ENCODE measurements around the gene MED27. TPM values are rescaled to one million over a fixed set of nuclear protein-coding genes. Genes with fewer than 3 reads are reported as not detected.

MED27 gene, protein sequence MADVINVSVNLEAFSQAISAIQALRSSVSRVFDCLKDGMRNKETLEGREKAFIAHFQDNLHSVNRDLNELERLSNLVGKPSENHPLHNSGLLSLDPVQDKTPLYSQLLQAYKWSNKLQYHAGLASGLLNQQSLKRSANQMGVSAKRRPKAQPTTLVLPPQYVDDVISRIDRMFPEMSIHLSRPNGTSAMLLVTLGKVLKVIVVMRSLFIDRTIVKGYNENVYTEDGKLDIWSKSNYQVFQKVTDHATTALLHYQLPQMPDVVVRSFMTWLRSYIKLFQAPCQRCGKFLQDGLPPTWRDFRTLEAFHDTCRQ
- total RNA-seq (2014; rRNA removed), result 22.7 and 38.4 TPM in 2 replicates
- percentile 76 among the genes with signal in this experiment for Bru-seq, nascent RNA
- BruChase-seq, experiment 1, labeled RNA remaining after a 6-hour chase, result percentile 63 among the genes with signal in this experiment
- percentile 69 among the genes with signal in this experiment for BruChase-seq, experiment 2, labeled RNA remaining after a 2-hour chase
- long read RNA-seq, transcript MED27-201 (8 exons, 1,431 nt), result major isoform, 18 of 30 reads
- long read RNA-seq, partial matches to known transcripts, result 3 of 30 reads
- long read RNA-seq, other reads (novel, unspliced or antisense), result 9 of 30 reads

DNA sequence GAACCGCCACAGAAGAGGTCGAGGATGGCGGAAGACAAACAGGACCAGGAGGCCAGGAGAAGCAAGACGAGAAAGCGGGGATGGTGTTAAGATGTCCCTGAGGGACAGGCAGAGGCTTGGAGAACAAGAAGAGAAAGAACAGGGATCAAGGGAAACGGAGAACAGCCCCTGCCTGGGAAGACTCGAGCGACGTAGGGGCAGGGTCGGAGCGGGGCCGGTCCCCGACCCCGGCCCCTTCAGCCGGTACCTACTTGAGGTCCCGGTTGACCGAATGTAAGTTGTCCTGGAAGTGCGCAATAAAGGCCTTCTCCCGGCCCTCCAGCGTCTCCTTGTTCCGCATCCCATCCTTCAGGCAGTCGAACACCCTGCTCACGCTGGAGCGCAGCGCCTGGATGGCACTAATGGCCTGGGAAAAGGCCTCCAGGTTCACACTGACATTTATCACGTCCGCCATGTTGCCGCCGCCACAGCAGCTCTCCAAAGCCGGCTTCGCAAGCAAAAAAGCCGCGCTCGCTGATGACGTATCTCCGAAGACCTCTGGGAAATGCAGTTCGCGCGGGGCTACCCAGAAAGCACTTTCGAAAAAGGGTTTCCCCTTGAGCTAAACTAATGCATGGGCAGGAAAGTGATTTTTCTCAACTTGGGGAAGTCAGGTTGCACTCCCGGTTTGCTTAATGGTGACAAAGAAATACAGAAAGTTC is at the start of gene MED27:
MED27 (minus strand) TSS at position 477 of the 701 bp plus-strand sequence; CDS start at position 454, 23 bp downstream.
- H3K4me2 ChIP-seq (ENCODE audit: low read length), result peak within 1 kb of the TSS; percentile 88
- H3K4me3 ChIP-seq (ENCODE audit: low read length), result peak within 1 kb of the TSS; percentile 98
- peak; percentile 90 for DNase-seq
- peaks cover 50% of the 10 kb centered on the region for H3K79me2 ChIP-seq (ENCODE audit: low read length)
- ChIA-PET CTCF (no interaction called here), POLR2A (ENCODE audit: unreplicated experiment) (interaction anchor here (0.6 kb wide), 1 partner anchor 137 kb away, joined by 3 read pairs; no protein-coding TSS in a partner anchor)
- H3K4me1 ChIP-seq (ENCODE audit: insufficient read depth, low read length), result peaks cover 26% of the 10 kb centered on the region
- H3K9me3 ChIP-seq (ENCODE audit: low read length), result no peaks in the 10 kb centered on the region
- H3K9ac ChIP-seq (ENCODE audit: low read length), result peak within 1 kb of the TSS; percentile 89
- no peaks in the 10 kb centered on the region for H3K9me2 ChIP-seq (replicated peaks; ENCODE audit: low read length)
- TF ChIP-seq, protein P1, sequence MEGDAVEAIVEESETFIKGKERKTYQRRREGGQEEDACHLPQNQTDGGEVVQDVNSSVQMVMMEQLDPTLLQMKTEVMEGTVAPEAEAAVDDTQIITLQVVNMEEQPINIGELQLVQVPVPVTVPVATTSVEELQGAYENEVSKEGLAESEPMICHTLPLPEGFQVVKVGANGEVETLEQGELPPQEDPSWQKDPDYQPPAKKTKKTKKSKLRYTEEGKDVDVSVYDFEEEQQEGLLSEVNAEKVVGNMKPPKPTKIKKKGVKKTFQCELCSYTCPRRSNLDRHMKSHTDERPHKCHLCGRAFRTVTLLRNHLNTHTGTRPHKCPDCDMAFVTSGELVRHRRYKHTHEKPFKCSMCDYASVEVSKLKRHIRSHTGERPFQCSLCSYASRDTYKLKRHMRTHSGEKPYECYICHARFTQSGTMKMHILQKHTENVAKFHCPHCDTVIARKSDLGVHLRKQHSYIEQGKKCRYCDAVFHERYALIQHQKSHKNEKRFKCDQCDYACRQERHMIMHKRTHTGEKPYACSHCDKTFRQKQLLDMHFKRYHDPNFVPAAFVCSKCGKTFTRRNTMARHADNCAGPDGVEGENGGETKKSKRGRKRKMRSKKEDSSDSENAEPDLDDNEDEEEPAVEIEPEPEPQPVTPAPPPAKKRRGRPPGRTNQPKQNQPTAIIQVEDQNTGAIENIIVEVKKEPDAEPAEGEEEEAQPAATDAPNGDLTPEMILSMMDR (conservative IDR thresholded peaks at IDR 0.05; ENCODE audit: low read depth, low read length), result no peak
- TF ChIP-seq EZH2 (IDR thresholded peaks at IDR 0.05; ENCODE audit: low read length, unreplicated experiment) (no peak), EZH2phosphoT487 (IDR thresholded peaks at IDR 0.05; ENCODE audit: borderline replicate concordance, low read length) (no peak)
- H2AFZ ChIP-seq (ENCODE audit: low read length), result peak within 1 kb of the TSS; percentile 86
- H3K27me3 ChIP-seq (ENCODE audit: low read length), result no peaks in the 10 kb centered on the region
- H4K20me1 ChIP-seq (ENCODE audit: low read length), result 0 out of 2 replicates have a peak, but pooled peaks cover 6% of the 10 kb centered on the region
- no peaks in the 10 kb centered on the region for H3F3A ChIP-seq (ENCODE audit: low read length, unreplicated experiment)
- H3K36me3 ChIP-seq (ENCODE audit: low read depth, low read length), result peaks cover 9% of the 10 kb centered on the region
- BruUV-seq (replicated peaks), result TSS peak; percentile 54
- peak; percentile 85 for ATAC-seq
- intact Hi-C loops (cut with micrococcal nuclease), result loop anchor here (5.0 to 10.0 kb wide), 2 partner anchors 72 to 85 kb away; partner anchors contain the start of gene NTNG2
- peak within 1 kb of the TSS; percentile 39 for H3K27ac ChIP-seq (ENCODE audit: low read length)

DNA sequence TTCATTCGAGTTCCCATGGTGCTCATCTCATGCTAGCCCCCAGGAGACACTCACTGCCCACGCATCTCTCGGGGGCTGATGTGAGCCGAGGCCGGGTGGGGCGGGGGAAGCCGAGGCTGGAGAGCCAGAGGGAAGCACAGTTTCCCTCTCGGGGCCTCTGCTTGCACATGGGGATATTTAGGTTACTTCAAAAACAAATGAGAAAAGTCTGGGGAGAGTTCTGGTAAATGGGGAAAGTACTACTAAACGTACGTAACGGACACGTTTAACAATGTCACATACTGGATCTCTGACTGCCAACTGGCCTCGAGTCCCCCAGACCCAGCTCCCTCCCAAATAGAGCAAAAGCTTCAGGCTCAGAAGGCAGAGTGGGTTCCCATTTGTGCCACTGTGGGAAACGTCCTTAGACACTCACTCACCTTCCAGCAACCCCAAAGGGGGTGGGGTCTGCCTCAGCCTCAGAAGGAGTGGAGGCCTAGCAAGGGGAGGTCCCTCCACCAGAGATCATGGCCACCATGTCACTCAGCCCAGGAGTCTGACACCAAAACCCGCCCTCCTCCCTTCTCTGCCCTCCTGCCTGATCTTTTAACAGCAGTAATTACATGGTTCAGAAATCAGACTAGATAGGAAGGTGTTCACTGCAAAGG is 48.3 kb upstream of the MED27 start:
- no peak for DNase-seq
- Histone ChIP-seq H3K9ac (ENCODE audit: low read length) (no peak overlapping the region), H3K4me1 (ENCODE audit: insufficient read depth, low read length) (no peaks in the 10 kb centered on the region), H3F3A (ENCODE audit: low read length, unreplicated experiment) (no peaks in the 10 kb centered on the region), H3K79me2 (ENCODE audit: low read length) (no peaks in the 10 kb centered on the region), H3K27me3 (ENCODE audit: low read length) (peaks cover 61% of the 10 kb centered on the region), H3K9me2 (replicated peaks; ENCODE audit: low read length) (no peaks in the 10 kb centered on the region), H3K36me3 (ENCODE audit: low read depth, low read length) (no peaks in the 10 kb centered on the region), H2AFZ (ENCODE audit: low read length) (no peak overlapping the region), H4K20me1 (ENCODE audit: low read length) (no peaks in the 10 kb centered on the region), H3K4me2 (ENCODE audit: low read length) (no peak overlapping the region), H3K27ac (ENCODE audit: low read length) (no peak overlapping the region), H3K4me3 (ENCODE audit: low read length) (no peak overlapping the region), H3K9me3 (ENCODE audit: low read length) (no peaks in the 10 kb centered on the region)
- ATAC-seq, result no peak
- POLR2A ChIA-PET (ENCODE audit: unreplicated experiment), result no interaction called here
- CTCF ChIA-PET, result no interaction called here
- TF ChIP-seq EZH2phosphoT487 (IDR thresholded peaks at IDR 0.05; ENCODE audit: borderline replicate concordance, low read length) (no peak), EZH2 (IDR thresholded peaks at IDR 0.05; ENCODE audit: low read length, unreplicated experiment) (no peak)
- TF ChIP-seq, protein P1 (conservative IDR thresholded peaks at IDR 0.05; ENCODE audit: low read depth, low read length), result no peak
- intact Hi-C loops (cut with micrococcal nuclease), result no loop called here
- no TSS peak for BruUV-seq (replicated peaks)
